ENCODE measurements around the gene LRCH3. TPM values are rescaled to one million over a fixed set of nuclear protein-coding genes. Genes with fewer than 3 reads are reported as not detected.
A peak's percentile ranks its signal among the peaks of the same experiment; 100 is the strongest.

LRCH3 gene
- total and polyA plus RNA-seq, 3 donors from 2014 or later = 43.4 to 173 (median 80.2) TPM

DNA sequence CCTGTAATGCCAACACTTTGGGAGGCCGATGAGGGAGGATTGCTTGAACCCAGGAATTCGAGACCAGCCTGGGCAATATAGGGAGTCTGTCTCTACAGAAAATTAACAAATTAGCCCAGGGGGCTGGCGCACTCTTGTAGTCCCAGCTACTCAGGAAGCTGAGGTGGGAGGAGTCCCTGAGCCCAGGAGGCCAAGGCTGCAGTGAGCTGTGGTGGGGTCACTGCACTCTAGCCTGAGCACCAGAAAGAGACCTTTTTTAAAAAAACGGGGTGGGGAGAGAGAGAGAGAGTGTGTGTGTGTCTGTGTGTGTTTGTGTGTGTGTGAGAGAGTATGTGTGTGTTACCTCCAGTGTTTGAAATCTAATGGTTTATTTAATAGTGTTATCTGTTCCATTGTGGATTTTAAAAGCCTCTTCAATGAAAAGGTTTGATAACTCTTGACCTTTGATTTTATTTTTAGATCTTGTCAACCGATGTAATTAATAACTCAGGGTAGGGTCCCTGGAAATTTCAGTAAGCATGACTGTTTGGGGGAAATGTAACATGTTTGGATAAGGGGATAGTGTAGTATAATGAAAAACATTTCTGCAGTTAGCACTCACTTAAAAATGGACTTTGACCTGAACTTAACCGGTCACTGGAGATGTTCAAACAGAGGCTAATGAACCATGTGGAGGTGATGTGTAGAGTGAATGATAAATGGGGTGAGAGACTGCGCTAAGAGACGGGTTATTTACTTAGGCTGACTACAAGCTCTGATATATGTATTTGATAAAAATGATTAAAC, 29.7 kb downstream of the LRCH3 start:
- intact Hi-C loops (cut with DNase I; ENCODE audit: low total_unique reads) = no loop called here
- 77 to 84% methylated on average over 8 of the region's 8 CpGs for WGBS, 2 donors
- H3K27ac ChIP-seq = no peak overlapping the region
- no peak overlapping the region for H3K4me3 ChIP-seq
- TF ChIP-seq, protein P1, sequence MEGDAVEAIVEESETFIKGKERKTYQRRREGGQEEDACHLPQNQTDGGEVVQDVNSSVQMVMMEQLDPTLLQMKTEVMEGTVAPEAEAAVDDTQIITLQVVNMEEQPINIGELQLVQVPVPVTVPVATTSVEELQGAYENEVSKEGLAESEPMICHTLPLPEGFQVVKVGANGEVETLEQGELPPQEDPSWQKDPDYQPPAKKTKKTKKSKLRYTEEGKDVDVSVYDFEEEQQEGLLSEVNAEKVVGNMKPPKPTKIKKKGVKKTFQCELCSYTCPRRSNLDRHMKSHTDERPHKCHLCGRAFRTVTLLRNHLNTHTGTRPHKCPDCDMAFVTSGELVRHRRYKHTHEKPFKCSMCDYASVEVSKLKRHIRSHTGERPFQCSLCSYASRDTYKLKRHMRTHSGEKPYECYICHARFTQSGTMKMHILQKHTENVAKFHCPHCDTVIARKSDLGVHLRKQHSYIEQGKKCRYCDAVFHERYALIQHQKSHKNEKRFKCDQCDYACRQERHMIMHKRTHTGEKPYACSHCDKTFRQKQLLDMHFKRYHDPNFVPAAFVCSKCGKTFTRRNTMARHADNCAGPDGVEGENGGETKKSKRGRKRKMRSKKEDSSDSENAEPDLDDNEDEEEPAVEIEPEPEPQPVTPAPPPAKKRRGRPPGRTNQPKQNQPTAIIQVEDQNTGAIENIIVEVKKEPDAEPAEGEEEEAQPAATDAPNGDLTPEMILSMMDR (IDR thresholded peaks at IDR 0.05) = no peak
- no peak for TF ChIP-seq POLR2A (IDR thresholded peaks at IDR 0.05)
- DNase-seq = no peak
- H3K27me3 ChIP-seq = no peaks in the 10 kb centered on the region
- peaks cover 5% of the 10 kb centered on the region for H3K4me1 ChIP-seq
- no peaks in the 10 kb centered on the region for H3K9me3 ChIP-seq
- H3K36me3 ChIP-seq (ENCODE audit: low read depth, missing control alignments) = no peaks in the 10 kb centered on the region

DNA sequence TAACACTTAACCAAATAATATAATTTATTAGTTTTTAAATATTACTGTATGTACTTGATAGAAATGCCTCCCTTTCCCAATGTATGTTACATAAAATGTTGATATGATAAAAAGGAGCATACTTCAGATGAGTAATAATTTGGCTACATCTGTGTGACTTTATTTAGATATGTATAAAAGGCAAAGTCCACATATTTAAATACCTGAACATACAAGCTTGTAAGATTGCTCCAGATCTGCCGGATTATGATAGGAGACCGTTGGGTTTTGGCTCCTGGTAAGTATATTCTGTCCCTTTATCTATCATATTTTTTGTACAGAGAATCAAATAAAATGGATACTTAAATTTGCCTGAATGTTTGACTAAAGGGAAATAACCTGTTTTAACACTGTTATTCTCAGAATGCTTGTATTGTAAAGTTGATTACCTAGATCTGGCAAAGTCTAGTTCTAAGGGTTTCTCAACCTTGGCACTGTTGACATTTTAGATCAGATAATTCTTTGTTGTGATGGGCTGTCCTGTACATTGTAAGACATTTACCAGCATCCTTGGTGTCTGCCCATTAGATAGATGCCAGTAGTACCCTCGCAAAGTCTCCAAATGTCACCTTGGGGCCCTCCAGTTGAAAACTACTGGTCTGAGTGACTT, 38.5 kb downstream of the LRCH3 start:
- 81 to 93% methylated on average over 3 of the region's 3 CpGs for WGBS, 2 donors
- intact Hi-C loops (cut with DNase I; ENCODE audit: low total_unique reads) = no loop called here
- H3K9me3 ChIP-seq = no peaks in the 10 kb centered on the region
- H3K36me3 ChIP-seq (ENCODE audit: low read depth, missing control alignments) = no peaks in the 10 kb centered on the region
- no peak overlapping the region for H3K4me3 ChIP-seq
- TF ChIP-seq, protein P1 (IDR thresholded peaks at IDR 0.05) = no peak
- no peak for TF ChIP-seq POLR2A (IDR thresholded peaks at IDR 0.05)
- H3K4me1 ChIP-seq = no peaks in the 10 kb centered on the region
- no peak for DNase-seq
- H3K27ac ChIP-seq = peak overlapping the region in 1 of 2 donors; percentile 12
- H3K27me3 ChIP-seq = no peaks in the 10 kb centered on the region

GRCh38 chr3:197830308-197830966, 39.4 kb downstream of the LRCH3 start:
- Histone ChIP-seq H3K27me3 (no peaks in the 10 kb centered on the region), H3K4me1 (no peaks in the 10 kb centered on the region), H3K4me3 (no peak overlapping the region), H3K9me3 (no peaks in the 10 kb centered on the region), H3K27ac (peak overlapping the region in 1 of 2 donors; percentile 12), H3K36me3 (ENCODE audit: low read depth, missing control alignments) (no peaks in the 10 kb centered on the region)
- intact Hi-C loops (cut with DNase I; ENCODE audit: low total_unique reads) = no loop called here
- 73 to 77% methylated on average over 6 of the region's 6 CpGs for WGBS, 2 donors
- DNase-seq = no peak
- TF ChIP-seq POLR2A (IDR thresholded peaks at IDR 0.05) = no peak
- TF ChIP-seq, protein P1 (IDR thresholded peaks at IDR 0.05) = no peak

GRCh38 chr3:197830967-197831313, 39.9 kb downstream of the LRCH3 start:
- Histone ChIP-seq H3K4me1 (no peaks in the 10 kb centered on the region), H3K4me3 (no peak overlapping the region), H3K27me3 (no peaks in the 10 kb centered on the region), H3K36me3 (ENCODE audit: low read depth, missing control alignments) (no peaks in the 10 kb centered on the region), H3K27ac (no peak overlapping the region), H3K9me3 (no peaks in the 10 kb centered on the region)
- TF ChIP-seq, protein P1 (IDR thresholded peaks at IDR 0.05) = no peak
- no peak for TF ChIP-seq POLR2A (IDR thresholded peaks at IDR 0.05)
- DNase-seq = no peak
- intact Hi-C loops (cut with DNase I; ENCODE audit: low total_unique reads) = no loop called here
- 88 to 92% methylated on average over 8 of the region's 8 CpGs for WGBS, 2 donors

Measured in testis (tissue), 3 donors.